IMR-90 (cell line): ENCODE results near the gene AGT. TPM values are rescaled to one million over a fixed set of nuclear protein-coding genes. Genes with fewer than 3 reads are reported as not detected.
A peak's percentile ranks its signal among the peaks of the same experiment; 100 is the strongest.
"Not testable (repeated sequence)": the region's sequence is repeated elsewhere in the genome, so short reads cannot be mapped to it uniquely, and the experiment has no call there.

Experiments
- ATAC-seq: fragments of 200-7000 bp; cut with Tn5 transposase; 2 replicates; pipeline ENCODE4 v1.9.1; 2020; ENCODE audit warnings: low read depth, mild to moderate bottlenecking, moderate library complexity
- BruUV-seq: library from RNA; stranded (reverse); fragments of 400-500 nt; replicated peaks from 2 replicates; lab custom pipeline; 2021; lab: Mats Ljungman, UMichigan
- CTCF ChIA-PET: fragments of 300-600 bp; formaldehyde crosslinking; extraction: SDS; loops from one replicate; lab custom pipeline; 2021; ENCODE audit warnings: antibody characterized with exemption; lab: Yijun Ruan, JAX
- POLR2A ChIA-PET: fragments of 300-600 bp; sonication (Branson Sonifier 250); formaldehyde crosslinking; loops from one replicate; lab custom pipeline; 2022; ENCODE audit warnings: antibody characterized with exemption; ENCODE audit not compliant: unreplicated experiment; lab: Charles Lee
- DNase-seq: peaks from one replicate; pipeline ENCODE4 v3.0.0; 2013
- H2AFZ ChIP-seq: replicated peaks from 2 replicates; pipeline ENCODE3; 2013; ENCODE audit warnings: low read length, mild to moderate bottlenecking; ENCODE audit not compliant: poor library complexity
- H2AK5ac ChIP-seq: 2 replicates; pipeline ENCODE4 v1.6.1; 2013; ENCODE audit warnings: low read depth, low read length, inconsistent platforms
- H2AK9ac ChIP-seq: replicated peaks from 2 replicates; pipeline ENCODE3; 2013; ENCODE audit warnings: mild to moderate bottlenecking, low read depth, low read length, moderate library complexity; ENCODE audit not compliant: poor library complexity
- H2BK120ac ChIP-seq: 2 replicates; pipeline ENCODE4 v1.6.1; 2013; ENCODE audit warnings: low read depth, low read length, inconsistent platforms
- H2BK15ac ChIP-seq: 3 replicates; pipeline ENCODE4 v1.6.1; 2013; ENCODE audit warnings: low read depth, low read length, inconsistent platforms
- H2BK20ac ChIP-seq: 2 replicates; pipeline ENCODE4 v1.6.1; 2013; ENCODE audit warnings: low read depth, mild to moderate bottlenecking, inconsistent platforms, low read length, moderate library complexity
- H2BK5ac ChIP-seq: 2 replicates; pipeline ENCODE4 v1.6.1; 2013; ENCODE audit warnings: mild to moderate bottlenecking, low read depth, low read length, inconsistent platforms; ENCODE audit not compliant: poor library complexity, severe bottlenecking
- H3K14ac ChIP-seq: replicated peaks from 2 replicates; pipeline ENCODE4 v1.6.1; 2013; ENCODE audit warnings: low read depth, low read length, inconsistent platforms
- H3K18ac ChIP-seq: 2 replicates; pipeline ENCODE4 v1.6.1; 2013; ENCODE audit warnings: low read depth, low read length, control low read depth
- H3K23ac ChIP-seq: 2 replicates; pipeline ENCODE4 v1.6.1; 2013; ENCODE audit warnings: low read depth, low read length, inconsistent platforms
- H3K27ac ChIP-seq: 2 replicates; pipeline ENCODE4 v1.5.1; 2013; ENCODE audit warnings: mild to moderate bottlenecking, control low read depth, low read length; ENCODE audit not compliant: insufficient read depth
- H3K27me3 ChIP-seq: 2 replicates; pipeline ENCODE4 v1.6.1; 2013; ENCODE audit warnings: low read length; ENCODE audit not compliant: control insufficient read depth, insufficient read depth
- H3K36me3 ChIP-seq: 2 replicates; pipeline ENCODE4 v1.6.1; 2013; ENCODE audit warnings: low read length, mixed read lengths; ENCODE audit not compliant: control insufficient read depth, insufficient read depth
- H3K4ac ChIP-seq: 2 replicates; pipeline ENCODE4 v1.6.1; 2013; ENCODE audit warnings: low read depth, low read length, inconsistent platforms
- H3K4me1 ChIP-seq: 2 replicates; pipeline ENCODE4 v1.6.1; 2013; ENCODE audit warnings: low read length, mixed read lengths; ENCODE audit not compliant: control insufficient read depth, insufficient read depth
- H3K4me2 ChIP-seq: 2 replicates; pipeline ENCODE4 v1.6.1; 2013; ENCODE audit warnings: low read depth, mild to moderate bottlenecking, control low read depth, low read length, moderate library complexity
- H3K4me3 ChIP-seq: 2 replicates; pipeline ENCODE4 v1.5.1; 2013; ENCODE audit warnings: low read depth, mild to moderate bottlenecking, control low read depth, low read length, moderate library complexity; ENCODE audit not compliant: insufficient read depth
- H3K56ac ChIP-seq: 2 replicates; pipeline ENCODE4 v1.6.1; 2013; ENCODE audit warnings: low read length, inconsistent platforms; ENCODE audit not compliant: insufficient read depth; ENCODE audit errors: extremely low read depth
- H3K79me1 ChIP-seq, 2 experiments: 2 replicates each; pipeline ENCODE4 v1.6.1; 2013; ENCODE audit warnings: low read length in 2 of 2, inconsistent platforms in 1 of 2, low read depth in 1 of 2
- H3K9ac ChIP-seq: 2 replicates; pipeline ENCODE4 v1.6.1; 2013; ENCODE audit warnings: low read depth, low read length, control low read depth
- H3K9me1 ChIP-seq: 2 replicates; pipeline ENCODE4 v1.6.1; 2013; ENCODE audit warnings: low read length, inconsistent platforms; ENCODE audit not compliant: insufficient read depth
- H3K9me3 ChIP-seq: 2 replicates; pipeline ENCODE4 v1.6.1; 2013; ENCODE audit warnings: low read length; ENCODE audit not compliant: control insufficient read depth, insufficient read depth
- H4K20me1 ChIP-seq: 2 replicates; pipeline ENCODE4 v1.6.1; 2013; ENCODE audit warnings: low read length, inconsistent platforms; ENCODE audit not compliant: insufficient read depth
- H4K5ac ChIP-seq: 2 replicates; pipeline ENCODE4 v1.6.1; 2013; ENCODE audit warnings: mild to moderate bottlenecking, low read depth, low read length, control low read depth
- H4K8ac ChIP-seq, 2 experiments: 2 replicates each; pipeline ENCODE4 v1.6.1; 2013; ENCODE audit warnings: low read depth in 2 of 2, low read length in 2 of 2, control low read depth in 1 of 2, inconsistent platforms in 1 of 2
- H4K91ac ChIP-seq: 2 replicates; pipeline ENCODE4 v1.6.1; 2013; ENCODE audit warnings: low read depth, low read length, inconsistent platforms; ENCODE audit not compliant: insufficient read depth
- BHLHE40 ChIP-seq: fragments of 150-350 bp; IDR thresholded peaks from 2 replicates; pipeline ENCODE4 v1.6.1; 2016; ENCODE audit warnings: mild to moderate bottlenecking, low read depth, low read length
- CEBPB ChIP-seq: IDR thresholded peaks from 2 replicates; pipeline ENCODE4 v1.6.1; 2012; ENCODE audit warnings: low read depth, low read length, improper control_type of control experiment
- WGBS, 2 experiments: methylation state at CpG; one replicate each; pipeline versions ENCODE4 v1.1.5 to v1.1.7; 2013; ENCODE audit warnings: missing lambda C conversion rate in 2 of 2; ENCODE audit not compliant: insufficient read length in 1 of 2; ENCODE audit errors: extremely low coverage in 2 of 2; 5-methylcytosine and 5-hydroxymethylcytosine counted together
- dilution Hi-C: fragments of 300-500 bp; cut with HindIII; formaldehyde crosslinking; loops from one replicate; pipeline ENCODE4 v1.14.3; 2018; ENCODE audit warnings: low sequenced_read_pairs; ENCODE audit not compliant: unreplicated experiment
- in situ Hi-C: fragments of 300-500 bp; cut with MboI; formaldehyde crosslinking; loops from 3 replicates; pipeline ENCODE4 v1.14.3; 2019; ENCODE audit warnings: low sequenced_read_pairs, inconsistent platforms, mixed read lengths
- intact Hi-C: fragments of 100-400 bp; cut with micrococcal nuclease; formaldehyde crosslinking; loops from 2 replicates; pipeline ENCODE4 v1.10.0; 2022
- polyA plus RNA-seq, 3 experiments: library from polyadenylated mRNA; depleted of rRNA; stranded (reverse); fragments of >200 nt; gene quantifications; 2 replicates each; pipeline ENCODE4 v1.2.3, GENCODE V29; 2012; ENCODE audit warnings: low replicate concordance in 1 of 3
- total RNA-seq: library from RNA; depleted of rRNA; stranded (reverse); fragments of >200 nt; gene quantifications from 2 replicates; pipeline ENCODE4 v1.2.3, GENCODE V29; 2012

The AGT gene
- total and polyA plus RNA-seq, 2 of the 4 experiments (the other 2 are of a cell fraction), result 0.18 to 0.34 TPM

DNA sequence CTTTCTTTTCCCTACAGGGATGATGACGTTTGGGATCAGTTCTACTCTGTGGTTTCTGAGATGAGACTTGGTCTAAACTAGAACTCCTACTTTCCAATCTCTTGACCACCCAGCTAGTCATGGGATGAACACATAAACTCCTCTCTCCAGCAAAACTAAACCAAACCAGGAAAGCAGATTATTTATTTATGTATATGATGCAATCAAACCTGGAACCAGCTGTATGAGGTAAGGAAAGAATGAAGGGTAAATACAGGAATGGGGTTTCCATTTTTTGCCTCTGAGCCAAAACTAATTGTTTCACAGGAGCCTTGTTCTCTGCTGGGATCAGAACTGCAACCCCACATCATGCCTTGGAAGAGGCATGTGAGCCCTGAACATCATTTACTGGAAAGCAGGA, 3.3 kb upstream of the AGT start:
- Histone ChIP-seq H4K91ac (no peak overlapping the region), H3K9ac (no peak overlapping the region), H3K14ac (no peak overlapping the region), H3K9me3 (no peaks in the 10 kb centered on the region), H2AK5ac (no peak overlapping the region), H2AK9ac (no peak overlapping the region), H3K56ac (no peak overlapping the region), H4K5ac (no peak overlapping the region), H2BK5ac (no peak overlapping the region), H3K4me3 (no peak overlapping the region), H3K23ac (no peak overlapping the region), H3K27ac (no peak overlapping the region), H3K4ac (no peak overlapping the region), H2BK15ac (no peak overlapping the region), H3K9me1 (peaks cover 4% of the 10 kb centered on the region; the same call in 1 of the 2 replicates), H2AFZ (no peak overlapping the region), H4K8ac (no peak overlapping the region), H2BK120ac (no peak overlapping the region), H3K79me1 (no peaks in the 10 kb centered on the region), H3K4me2 (no peak overlapping the region), H3K27me3 (no peaks in the 10 kb centered on the region), H3K36me3 (no peaks in the 10 kb centered on the region), H4K20me1 (no peaks in the 10 kb centered on the region), H3K18ac (no peak overlapping the region), H3K4me1 (peaks cover 11% of the 10 kb centered on the region), H2BK20ac (no peak overlapping the region)
- ATAC-seq (no peak), DNase-seq (peak; percentile 61)
- ChIA-PET POLR2A (no interaction called here), CTCF (no interaction called here)
- no CpG with 5 or more reads among the region's 1 CpG for WGBS, 2 experiments
- BruUV-seq, result no TSS peak
- dilution Hi-C loops, result no loop called here
- peak; percentile 79 for TF ChIP-seq CEBPB
- no peak for TF ChIP-seq BHLHE40
- in situ Hi-C loops, result no loop called here
- intact Hi-C loops, result no loop called here

DNA sequence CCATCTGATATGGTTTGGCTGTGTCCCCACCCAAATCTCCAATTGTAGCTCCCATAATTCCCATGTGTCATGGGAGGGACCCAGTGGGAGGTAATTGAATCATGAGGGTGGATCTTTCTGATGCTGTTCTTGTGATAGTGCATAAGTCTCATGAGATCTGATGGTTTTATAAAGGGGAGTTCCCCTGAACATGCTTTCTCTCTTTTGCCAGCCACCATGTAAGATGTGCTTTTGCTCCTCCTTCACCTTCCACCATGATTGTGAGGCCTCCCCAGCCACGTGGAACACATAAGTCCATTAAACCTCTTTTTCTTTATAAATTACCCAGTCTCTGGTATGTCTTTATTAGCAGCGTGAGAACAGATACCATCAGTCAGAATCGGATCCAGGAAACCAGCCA, 2.5 kb upstream of the AGT start:
- H4K91ac ChIP-seq, result not testable (repeated sequence)

More for the DNA sequence above, 2.5 kb upstream of the AGT start:
- H4K20me1 ChIP-seq, H2AFZ ChIP-seq, H2BK20ac ChIP-seq, ATAC-seq, CTCF ChIA-PET, H4K5ac ChIP-seq, H2AK9ac ChIP-seq, H4K8ac ChIP-seq, H2AK5ac ChIP-seq, H3K79me1 ChIP-seq, H3K14ac ChIP-seq, H3K27me3 ChIP-seq, H3K9ac ChIP-seq, H3K9me1 ChIP-seq, H3K4me3 ChIP-seq, H2BK120ac ChIP-seq, BruUV-seq, H3K27ac ChIP-seq, H3K4ac ChIP-seq, in situ Hi-C loops, intact Hi-C loops, H3K18ac ChIP-seq, H3K56ac ChIP-seq, H3K23ac ChIP-seq, POLR2A ChIA-PET, H2BK5ac ChIP-seq, H3K4me2 ChIP-seq, DNase-seq, dilution Hi-C loops, H3K36me3 ChIP-seq, H3K9me3 ChIP-seq, H2BK15ac ChIP-seq: not testable (repeated sequence)
- peaks cover 11% of the 10 kb centered on the region for H3K4me1 ChIP-seq
- WGBS, 2 experiments, result no CpG with 5 or more reads among the region's 3 CpGs
